Vagina (tissue), 2 donors: Measurements from ENCODE around the gene PLD5. TPM values are rescaled to one million over a fixed set of nuclear protein-coding genes. Genes with fewer than 3 reads are reported as not detected.

Experiments
- DNase-seq, 2 donors: peaks; one replicate each; pipeline ENCODE4 v3.0.0-alpha.2; 2017; ENCODE audit errors: extremely low spot score in 2 of 2
- H3K27ac ChIP-seq: fragments of 200-600 bp; sonication (generic); one replicate; pipeline ENCODE4 v1.5.1; 2019
- H3K27me3 ChIP-seq: fragments of 200-600 bp; sonication (generic); one replicate; pipeline ENCODE4 v1.5.1; 2019
- H3K36me3 ChIP-seq, 2 donors: fragments of 200-600 bp; sonication (generic); one replicate each; pipeline ENCODE4 v1.5.1; 2017 to 2019
- H3K4me1 ChIP-seq: fragments of 200-600 bp; sonication (generic); one replicate; pipeline ENCODE4 v1.5.1; 2019
- H3K4me3 ChIP-seq, 2 donors: fragments of 200-600 bp; sonication (generic); 1 replicate in 1 of 2; 2 replicates in 1 of 2; pipeline ENCODE4 v1.5.1; 2016 to 2019
- H3K9me3 ChIP-seq: fragments of 200-600 bp; sonication (generic); one replicate; pipeline ENCODE4 v1.5.1; 2019
- POLR2A ChIP-seq, 2 donors: fragments of 450-650 bp; IDR thresholded peaks; one replicate each; pipeline ENCODE4 v1.6.1; 2017; ENCODE audit warnings: antibody characterized with exemption in 2 of 2, mild to moderate bottlenecking in 2 of 2, moderate library complexity in 2 of 2
- POLR2AphosphoS5 ChIP-seq, 2 donors: sonication (generic); formaldehyde crosslinking; IDR thresholded peaks; one replicate each; pipeline ENCODE4 v1.9.0; 2017; ENCODE audit warnings: antibody characterized with exemption in 2 of 2, mild to moderate bottlenecking in 2 of 2, low read depth in 1 of 2; ENCODE audit not compliant: insufficient read depth in 1 of 2
- intact Hi-C: fragments of 100-400 bp; cut with DNase I; formaldehyde crosslinking; loops from one replicate; pipeline ENCODE4 v1.15.1; 2023
- total RNA-seq: library from RNA; depleted of rRNA; stranded (reverse); fragments of >200 nt; gene quantifications from one replicate; pipeline ENCODE4 v1.2.3, GENCODE V29; 2016
- TF ChIP-seq, protein P1 (sequence below), 3 experiments: fragments of 450-650 bp in 2 of 3; fragments of 200-600 bp in 1 of 3; sonication (generic) in 1 of 3; IDR thresholded peaks; one replicate each; pipeline ENCODE4 v1.5.1; 2017 to 2019; ENCODE audit warnings: antibody characterized with exemption in 3 of 3, mild to moderate bottlenecking in 2 of 3, moderate library complexity in 2 of 3

Gene PLD5
- total RNA-seq, 1 donor from 2014 or later = 1.5 TPM

DNA sequence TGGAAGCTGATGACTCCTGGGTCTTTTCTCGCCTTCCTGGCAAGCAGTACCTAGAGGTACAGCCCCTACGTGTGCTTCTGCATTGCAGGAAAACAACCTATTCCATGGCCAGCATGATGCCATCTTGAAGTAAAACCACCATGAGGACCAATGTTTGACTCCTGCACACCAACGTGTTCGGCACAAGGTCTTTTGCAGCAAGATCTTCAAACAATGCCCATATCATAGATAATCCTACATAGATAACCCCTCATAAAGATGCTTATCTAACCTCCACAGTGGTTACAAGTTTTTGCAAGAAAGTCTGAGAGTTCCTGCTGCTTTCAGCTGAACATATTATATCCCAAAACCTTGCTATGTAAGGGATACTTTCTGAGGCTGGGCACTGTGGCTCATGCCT is 384.5 kb downstream of the PLD5 start:
- no peaks in the 10 kb centered on the region for H3K9me3 ChIP-seq
- intact Hi-C loops = no loop called here
- H3K36me3 ChIP-seq = no peaks in the 10 kb centered on the region
- H3K4me1 ChIP-seq = no peaks in the 10 kb centered on the region
- no peak overlapping the region for H3K27ac ChIP-seq
- no peak for DNase-seq
- H3K4me3 ChIP-seq = no peak overlapping the region
- no peaks in the 10 kb centered on the region for H3K27me3 ChIP-seq
- TF ChIP-seq, protein P1, sequence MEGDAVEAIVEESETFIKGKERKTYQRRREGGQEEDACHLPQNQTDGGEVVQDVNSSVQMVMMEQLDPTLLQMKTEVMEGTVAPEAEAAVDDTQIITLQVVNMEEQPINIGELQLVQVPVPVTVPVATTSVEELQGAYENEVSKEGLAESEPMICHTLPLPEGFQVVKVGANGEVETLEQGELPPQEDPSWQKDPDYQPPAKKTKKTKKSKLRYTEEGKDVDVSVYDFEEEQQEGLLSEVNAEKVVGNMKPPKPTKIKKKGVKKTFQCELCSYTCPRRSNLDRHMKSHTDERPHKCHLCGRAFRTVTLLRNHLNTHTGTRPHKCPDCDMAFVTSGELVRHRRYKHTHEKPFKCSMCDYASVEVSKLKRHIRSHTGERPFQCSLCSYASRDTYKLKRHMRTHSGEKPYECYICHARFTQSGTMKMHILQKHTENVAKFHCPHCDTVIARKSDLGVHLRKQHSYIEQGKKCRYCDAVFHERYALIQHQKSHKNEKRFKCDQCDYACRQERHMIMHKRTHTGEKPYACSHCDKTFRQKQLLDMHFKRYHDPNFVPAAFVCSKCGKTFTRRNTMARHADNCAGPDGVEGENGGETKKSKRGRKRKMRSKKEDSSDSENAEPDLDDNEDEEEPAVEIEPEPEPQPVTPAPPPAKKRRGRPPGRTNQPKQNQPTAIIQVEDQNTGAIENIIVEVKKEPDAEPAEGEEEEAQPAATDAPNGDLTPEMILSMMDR (IDR thresholded peaks at IDR 0.05) = no peak
- TF ChIP-seq POLR2A (IDR thresholded peaks at IDR 0.05) = no peak
- TF ChIP-seq POLR2AphosphoS5 (IDR thresholded peaks at IDR 0.05; ENCODE audit: insufficient read depth in 1 of 2, low read depth in 1 of 2) = no peak

GRCh38 chr1:242139442-242139841 is 385.1 kb downstream of the PLD5 start:
- intact Hi-C loops = no loop called here
- Histone ChIP-seq H3K9me3 (no peaks in the 10 kb centered on the region), H3K4me3 (no peak overlapping the region), H3K4me1 (no peaks in the 10 kb centered on the region), H3K27me3 (no peaks in the 10 kb centered on the region), H3K36me3 (no peaks in the 10 kb centered on the region), H3K27ac (no peak overlapping the region)
- no peak for DNase-seq
- TF ChIP-seq, protein P1 (IDR thresholded peaks at IDR 0.05) = no peak
- no peak for TF ChIP-seq POLR2A (IDR thresholded peaks at IDR 0.05)

GRCh38 chr1:242133796-242134195 is 390.7 kb downstream of the PLD5 start:
- no peak for DNase-seq
- no peak overlapping the region for H3K4me3 ChIP-seq
- H3K4me1 ChIP-seq = no peaks in the 10 kb centered on the region
- TF ChIP-seq, protein P1 (IDR thresholded peaks at IDR 0.05) = no peak
- TF ChIP-seq POLR2A (IDR thresholded peaks at IDR 0.05) (no peak), POLR2AphosphoS5 (IDR thresholded peaks at IDR 0.05; ENCODE audit: insufficient read depth in 1 of 2, low read depth in 1 of 2) (no peak)
- no peaks in the 10 kb centered on the region for H3K36me3 ChIP-seq
- no peaks in the 10 kb centered on the region for H3K27me3 ChIP-seq
- no peaks in the 10 kb centered on the region for H3K9me3 ChIP-seq
- intact Hi-C loops = no loop called here
- H3K27ac ChIP-seq = no peak overlapping the region

- Histone ChIP-seq H3K27me3 (no peaks in the 10 kb centered on the region), H3K4me1 (no peaks in the 10 kb centered on the region), H3K9me3 (no peaks in the 10 kb centered on the region), H3K27ac (no peak overlapping the region), H3K36me3 (no peaks in the 10 kb centered on the region), H3K4me3 (no peak overlapping the region)
- TF ChIP-seq POLR2A (IDR thresholded peaks at IDR 0.05) = no peak
- TF ChIP-seq, protein P1 (IDR thresholded peaks at IDR 0.05) = no peak
- no peak for TF ChIP-seq POLR2AphosphoS5 (IDR thresholded peaks at IDR 0.05; ENCODE audit: insufficient read depth in 1 of 2, low read depth in 1 of 2)
- intact Hi-C loops = no loop called here
- DNase-seq = no peak
Measured at GRCh38 chr1:242133351-242133750, 391.1 kb downstream of the PLD5 start.

DNA sequence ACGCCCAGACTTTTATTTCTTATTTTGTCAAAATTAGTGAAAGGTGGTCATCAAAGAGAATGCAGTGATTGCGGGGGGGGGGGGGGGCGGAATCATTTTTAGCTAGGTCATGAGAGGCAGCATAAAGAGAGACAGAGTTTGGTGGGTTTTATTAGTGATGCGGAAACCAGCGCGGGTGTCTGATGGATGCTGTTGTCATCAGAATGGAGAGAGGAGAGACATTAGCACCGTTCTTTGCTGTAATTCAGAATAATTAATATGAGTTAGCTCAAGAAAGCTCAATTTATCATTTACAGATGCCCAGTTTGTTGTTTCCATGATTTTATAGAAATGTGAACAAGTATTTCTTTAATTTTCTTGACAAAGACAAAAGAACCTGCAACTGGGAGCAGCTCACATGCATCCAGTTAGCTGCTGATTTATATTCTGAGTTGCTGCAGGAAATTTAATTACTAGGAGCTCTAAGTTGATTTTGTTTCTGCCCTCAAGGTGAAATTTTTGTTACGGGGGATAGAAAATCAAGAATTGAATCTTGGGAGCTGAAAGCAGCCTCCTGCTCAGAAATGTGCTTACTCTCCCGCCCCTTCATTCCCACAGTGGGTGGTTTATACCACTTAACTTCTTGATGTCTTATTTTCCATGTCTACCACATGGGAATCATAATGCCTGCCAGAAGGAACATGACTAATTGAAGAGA is 392.2 kb downstream of the PLD5 start:
- TF ChIP-seq POLR2A (IDR thresholded peaks at IDR 0.05) (no peak), POLR2AphosphoS5 (IDR thresholded peaks at IDR 0.05; ENCODE audit: insufficient read depth in 1 of 2, low read depth in 1 of 2) (no peak)
- TF ChIP-seq, protein P1 (IDR thresholded peaks at IDR 0.05) = no peak
- intact Hi-C loops = no loop called here

More for the DNA sequence above, 392.2 kb downstream of the PLD5 start:
- no peaks in the 10 kb centered on the region for H3K9me3 ChIP-seq
- no peaks in the 10 kb centered on the region for H3K4me1 ChIP-seq
- no peak overlapping the region for H3K4me3 ChIP-seq
- H3K36me3 ChIP-seq = no peaks in the 10 kb centered on the region
- no peak overlapping the region for H3K27ac ChIP-seq
- H3K27me3 ChIP-seq = no peaks in the 10 kb centered on the region
- DNase-seq = no peak
